Measurements from ENCODE around the gene ADGRL3.
"Not testable (repeated sequence)": the region's sequence is repeated elsewhere in the genome, so short reads cannot be mapped to it uniquely, and the experiment has no call there.

Gene ADGRL3

DNA sequence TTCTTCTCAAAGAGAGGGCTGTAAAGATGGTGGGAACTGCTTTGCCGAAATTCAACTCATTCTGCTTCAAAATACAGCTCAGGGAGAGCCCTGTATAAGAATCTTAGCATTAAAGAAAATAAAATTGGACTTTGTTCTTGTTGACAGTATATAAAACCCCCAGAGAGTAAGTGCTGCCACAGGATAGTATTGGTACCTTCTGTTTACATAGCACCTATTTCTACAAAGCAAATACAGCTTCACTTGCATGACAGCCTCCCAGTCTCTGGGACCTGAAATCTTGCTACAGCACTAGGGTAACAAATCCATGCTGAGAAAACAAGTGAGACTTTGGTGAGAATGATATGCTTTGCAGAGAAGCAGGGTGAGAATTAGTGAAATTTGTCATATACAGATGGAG lies 428.6 kb downstream of the ADGRL3 start:
- DNase-seq (ENCODE audit: low read depth in 2 of 2): no peak

GRCh38 chr4:61630548-61630947 lies 430.4 kb downstream of the ADGRL3 start:
- DNase-seq (ENCODE audit: low read depth in 2 of 2): no peak

DNA sequence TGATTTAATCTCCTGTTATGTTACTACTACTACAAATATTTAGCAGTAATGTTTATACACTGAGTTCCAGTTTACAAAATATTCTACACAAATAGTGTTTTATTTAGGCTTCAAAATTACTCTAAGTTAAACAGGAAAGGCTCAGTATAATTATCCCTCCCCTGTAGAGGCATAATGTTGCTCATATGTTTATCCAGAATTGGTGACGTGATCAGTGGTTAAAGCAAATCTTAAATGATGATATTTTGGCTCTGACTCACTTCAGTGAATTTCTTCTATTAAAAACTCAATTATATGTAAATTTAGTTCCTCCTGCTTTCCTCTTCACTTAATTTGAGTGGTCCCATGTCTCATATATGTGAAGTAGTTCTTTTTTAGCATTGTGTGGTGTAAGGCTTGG lies 438.5 kb downstream of the ADGRL3 start:
- no peak for DNase-seq (ENCODE audit: low read depth in 2 of 2)

GRCh38 chr4:61646746-61647350 lies 446.7 kb downstream of the ADGRL3 start:
- DNase-seq (ENCODE audit: low read depth in 2 of 2): not testable (repeated sequence)

- DNase-seq (ENCODE audit: low read depth in 2 of 2): no peak
Observed at GRCh38 chr4:61648264-61648663, 448.1 kb downstream of the ADGRL3 start.

DNA sequence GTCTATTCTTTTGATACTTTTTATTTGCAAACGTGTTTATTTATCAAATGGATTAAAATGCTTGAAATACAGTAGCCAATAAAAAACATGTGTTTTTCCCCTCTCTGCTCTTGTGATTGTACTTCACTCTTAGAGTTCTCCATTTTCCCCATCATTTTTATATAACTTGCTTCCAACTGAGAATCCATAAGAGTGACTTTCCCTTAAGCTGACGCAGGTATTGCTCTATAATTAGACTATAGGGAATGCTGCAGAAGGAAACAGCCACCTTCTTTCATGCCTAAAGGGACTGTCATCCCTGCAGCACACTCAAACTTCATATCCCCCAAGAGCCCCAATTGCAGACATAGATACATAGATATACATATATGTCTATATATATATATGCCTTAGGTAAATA lies 456.9 kb downstream of the ADGRL3 start:
- no peak for DNase-seq (ENCODE audit: low read depth in 2 of 2)

DNA sequence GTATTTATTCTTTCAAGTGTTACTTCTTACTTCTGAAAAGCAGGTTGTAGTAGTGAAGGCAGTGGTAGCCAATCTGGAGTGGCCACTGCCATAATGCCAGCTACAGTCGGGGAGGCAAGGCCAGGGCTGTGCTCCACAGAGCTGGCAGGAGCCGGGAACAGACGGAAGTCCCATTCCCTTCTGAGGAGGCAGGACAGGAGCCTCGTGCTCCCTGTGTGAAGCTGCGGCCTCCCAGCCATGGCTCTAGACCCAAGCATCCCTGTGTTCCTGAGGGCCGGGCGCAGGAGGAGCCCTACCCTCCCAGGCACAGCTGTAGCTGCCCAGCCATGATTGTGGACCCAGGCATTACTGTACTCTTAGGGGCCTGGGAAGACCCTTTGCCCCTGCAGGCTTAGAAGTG lies 461.8 kb downstream of the ADGRL3 start:
- DNase-seq (ENCODE audit: low read depth in 2 of 2): no peak

DNA sequence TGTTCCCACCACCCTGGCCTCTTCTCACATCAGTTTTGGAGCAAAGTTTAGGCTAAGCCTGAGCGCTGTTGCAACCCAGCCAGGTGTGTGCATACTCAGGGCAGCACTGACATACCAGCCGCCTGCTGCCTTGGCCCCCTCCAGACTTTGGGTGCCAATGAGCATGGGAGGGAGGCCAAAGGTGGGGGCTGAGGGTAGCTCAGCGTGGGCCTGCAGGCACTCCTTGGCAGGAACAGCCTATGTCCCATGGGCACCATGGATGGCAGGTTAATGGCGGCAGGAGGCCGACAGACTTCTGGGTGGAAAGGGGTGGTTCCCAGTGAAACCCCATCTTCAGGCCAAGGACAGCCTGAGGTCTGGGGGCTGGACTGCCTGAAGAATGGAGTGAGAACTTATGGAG lies 462.2 kb downstream of the ADGRL3 start:
- no peak for DNase-seq (ENCODE audit: low read depth in 2 of 2)

DNA sequence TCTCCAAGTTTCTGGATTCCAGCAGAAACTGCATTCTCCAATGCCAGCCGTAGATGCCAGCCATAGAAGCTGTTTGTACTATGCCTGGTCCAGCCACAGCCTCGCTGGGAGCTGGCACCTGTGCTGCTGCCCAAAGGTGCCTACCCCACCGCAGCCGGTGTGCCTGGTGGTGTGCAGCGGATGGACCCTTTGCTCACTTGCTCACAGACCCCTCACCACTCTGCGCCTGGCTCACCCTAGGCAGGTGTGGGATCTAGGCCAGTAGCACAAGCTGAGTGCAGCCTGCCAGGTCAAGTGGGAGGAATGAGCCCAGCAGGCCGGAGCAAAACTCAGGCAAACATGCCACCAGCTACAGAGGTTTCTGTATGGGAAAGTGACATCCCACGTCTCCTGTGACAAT lies 463.2 kb downstream of the ADGRL3 start:
- no peak for DNase-seq (ENCODE audit: low read depth in 2 of 2)

DNA sequence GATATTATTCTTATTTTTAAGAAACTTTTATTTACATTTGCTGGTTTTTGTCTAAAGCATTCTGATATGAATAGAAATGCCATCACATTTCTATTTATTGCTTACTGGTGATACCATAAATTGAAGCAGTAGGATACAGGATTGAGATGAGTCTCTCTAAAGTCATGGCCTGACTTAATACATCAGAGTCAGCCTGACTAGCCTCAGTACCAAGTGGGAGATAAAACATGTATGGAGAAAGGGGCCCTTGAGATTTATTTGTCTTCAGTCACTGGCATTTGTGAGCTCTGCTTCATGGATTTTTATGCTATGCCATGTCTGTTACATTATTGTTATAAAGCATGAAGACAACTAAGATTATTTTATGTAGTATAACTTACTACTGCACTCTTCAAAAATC lies 465.5 kb downstream of the ADGRL3 start:
- DNase-seq (ENCODE audit: low read depth in 2 of 2): no peak

GRCh38 chr4:61666244-61666643 lies 466.1 kb downstream of the ADGRL3 start:
- DNase-seq (ENCODE audit: low read depth in 2 of 2): no peak

GRCh38 chr4:61671599-61671998 lies 471.5 kb downstream of the ADGRL3 start:
- DNase-seq (ENCODE audit: low read depth in 2 of 2): no peak

GRCh38 chr4:61675464-61675863 lies 475.3 kb downstream of the ADGRL3 start:
- DNase-seq (ENCODE audit: low read depth in 2 of 2): no peak

GRCh38 chr4:61678297-61678696 lies 478.2 kb downstream of the ADGRL3 start:
- no peak for DNase-seq (ENCODE audit: low read depth in 2 of 2)

DNA sequence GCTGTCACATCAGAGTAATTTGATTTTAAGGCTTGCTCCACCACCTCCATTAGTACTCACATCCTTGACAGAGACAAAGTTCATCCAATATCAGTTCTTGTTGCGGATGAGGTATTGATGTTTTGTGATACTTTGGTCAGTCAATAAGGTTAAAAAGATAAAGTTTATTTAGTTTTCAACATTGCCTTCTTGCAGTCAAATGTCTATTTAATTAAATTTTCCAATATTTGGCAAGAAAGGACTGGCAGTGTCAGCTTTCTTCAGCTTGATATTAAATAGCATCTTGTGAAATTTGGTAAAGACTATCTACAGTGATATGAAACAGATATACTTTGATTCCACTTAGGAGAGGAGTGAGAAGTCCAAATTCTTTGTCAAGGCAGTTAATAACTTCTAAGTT lies 493.4 kb downstream of the ADGRL3 start:
- no peak for DNase-seq (ENCODE audit: low read depth in 2 of 2)

DNA sequence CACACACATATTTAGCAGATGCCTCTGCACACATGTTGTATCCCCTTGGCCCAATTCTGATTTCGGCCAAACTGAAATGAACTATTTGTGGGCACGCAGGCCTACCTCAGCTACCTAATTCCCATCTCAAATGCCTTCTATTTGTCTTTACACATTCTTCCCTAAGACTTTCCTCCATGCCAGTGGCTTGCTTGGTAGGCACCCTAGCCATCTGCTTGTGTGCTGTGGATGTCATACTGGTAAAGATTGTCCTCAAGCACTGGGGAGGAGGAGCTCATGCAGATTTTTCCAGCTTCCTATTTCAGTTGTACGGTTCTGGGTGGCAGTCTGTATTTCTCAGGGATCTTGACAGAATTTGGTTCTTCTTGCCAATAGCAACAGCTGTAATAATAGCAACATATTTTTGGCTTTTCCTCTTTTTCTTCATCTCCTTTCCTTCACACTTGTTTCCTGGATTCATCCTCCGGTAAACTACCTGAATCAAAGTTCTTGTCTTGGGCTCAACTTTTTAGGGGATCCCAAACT lies 514.3 kb downstream of the ADGRL3 start:
- no peak for DNase-seq (ENCODE audit: low read depth in 2 of 2)

GRCh38 chr4:61716426-61716825 lies 516.3 kb downstream of the ADGRL3 start:
- DNase-seq (ENCODE audit: low read depth in 2 of 2): no peak

DNA sequence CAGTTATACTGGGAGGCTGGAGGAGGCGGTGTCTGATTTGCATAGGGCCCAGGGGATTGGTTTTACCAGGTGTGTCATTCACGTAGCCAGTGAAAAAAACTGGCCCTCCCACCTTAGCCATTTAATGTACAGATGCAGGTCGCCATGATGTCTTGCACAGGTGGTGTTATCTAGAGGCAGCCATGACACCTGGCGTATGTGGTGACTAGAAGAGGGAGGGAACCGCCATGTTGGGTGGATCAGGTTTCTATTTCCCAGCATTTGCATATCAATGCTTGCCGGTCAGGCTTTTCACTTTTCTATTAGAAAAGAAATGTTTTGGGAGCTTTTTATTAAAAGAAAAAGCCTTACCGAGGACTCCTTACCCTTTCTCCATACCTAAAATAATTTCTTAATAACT lies 523.4 kb downstream of the ADGRL3 start:
- no peak for DNase-seq (ENCODE audit: low read depth in 2 of 2)

- no peak for DNase-seq (ENCODE audit: low read depth in 2 of 2)
Observed at GRCh38 chr4:61727286-61727685, 527.2 kb downstream of the ADGRL3 start.

DNA sequence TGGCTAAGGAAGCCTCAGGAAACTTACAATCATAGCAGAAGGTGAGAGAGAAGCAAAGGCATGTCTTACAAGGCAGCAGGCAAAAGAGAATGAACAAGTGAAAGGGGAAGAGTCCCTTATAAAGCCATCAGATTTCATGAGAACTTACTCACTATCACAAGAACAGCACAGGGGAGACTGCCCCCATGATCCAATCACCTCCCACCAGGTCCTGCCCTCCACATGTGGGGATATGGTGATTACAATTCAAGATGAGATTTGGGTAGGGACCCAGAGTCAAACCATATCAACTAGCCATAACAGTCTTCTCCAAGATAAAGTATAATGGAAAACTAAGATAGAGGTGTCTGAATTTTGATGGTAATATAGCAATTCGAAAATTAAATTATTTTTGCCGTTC lies 534.3 kb downstream of the ADGRL3 start:
- no peak for DNase-seq (ENCODE audit: low read depth in 2 of 2)

GRCh38 chr4:61739887-61740286 lies 539.8 kb downstream of the ADGRL3 start:
- no peak for DNase-seq (ENCODE audit: low read depth in 2 of 2)

DNA sequence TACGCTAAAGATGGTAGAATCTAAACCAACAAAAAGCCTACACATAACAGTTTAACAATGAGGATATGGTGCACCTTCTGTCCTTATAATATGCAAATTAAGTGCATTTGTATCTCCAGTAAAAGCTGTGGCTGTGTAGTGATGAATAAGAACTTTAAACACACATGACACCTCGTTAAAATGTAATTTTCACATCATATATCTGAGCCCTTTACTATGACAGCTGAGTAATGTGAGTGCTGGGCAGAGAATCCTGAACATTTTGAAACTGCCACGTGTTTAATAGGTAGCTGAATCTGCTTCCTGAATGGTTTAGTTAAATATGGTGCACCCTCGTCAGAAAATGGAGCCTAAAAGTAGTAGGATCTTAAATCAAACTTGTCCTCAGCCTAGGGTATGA lies 540.8 kb downstream of the ADGRL3 start:
- DNase-seq (ENCODE audit: low read depth in 2 of 2): no peak

- no peak for DNase-seq (ENCODE audit: low read depth in 2 of 2)
Observed at GRCh38 chr4:61741327-61742096, 541.4 kb downstream of the ADGRL3 start.

All from stimulated activated CD8-positive, alpha-beta memory T cell treated with anti-CD3 and anti-CD28 coated beads, Interleukin-15, amount 100 ng/mL, for 4 hours (primary cell).